BE2C (cell line): ENCODE data around the gene CNKSR2.

ENCODE experiments used
- DNase-seq: peaks from one replicate; pipeline ENCODE4 v3.0.0-alpha.2; 2020
- H3K27me3 ChIP-seq: fragments of 250-450 bp; sonication (Bioruptor Pico); 2 replicates; pipeline ENCODE4 v1.5.1; 2020; ENCODE audit warnings: mild to moderate bottlenecking
- H3K36me3 ChIP-seq: fragments of 250-450 bp; sonication (Bioruptor Pico); 2 replicates; pipeline ENCODE4 v1.5.1; 2020; ENCODE audit warnings: mild to moderate bottlenecking
- H3K4me1 ChIP-seq: fragments of 250-450 bp; sonication (Bioruptor Pico); 2 replicates; pipeline ENCODE4 v1.5.1; 2020
- H3K4me3 ChIP-seq: 2 replicates; pipeline ENCODE4 v1.5.1; 2011; ENCODE audit warnings: low read depth, low read length
- H3K9me3 ChIP-seq: fragments of 250-450 bp; sonication (Bioruptor Pico); 2 replicates; pipeline ENCODE4 v1.5.1; 2020
- CTCF ChIP-seq: IDR thresholded peaks from 2 replicates; pipeline ENCODE4 v1.5.1; 2012; ENCODE audit warnings: mild to moderate bottlenecking, low read depth, low read length

Gene CNKSR2

GRCh38 chrX:21374994-21375707 is 933 bp downstream of the CNKSR2 start:
- H3K4me3 ChIP-seq: peak overlapping the region; percentile 76
- DNase-seq: peak; percentile 14
- TF ChIP-seq CTCF: no peak

GRCh38 chrX:21375708-21376009 is 1.4 kb downstream of the CNKSR2 start:
- Histone ChIP-seq H3K27me3 (no peaks in the 10 kb centered on the region), H3K4me3 (peak overlapping the region; percentile 76), H3K9me3 (no peaks in the 10 kb centered on the region), H3K4me1 (no peaks in the 10 kb centered on the region), H3K36me3 (no peaks in the 10 kb centered on the region)
- peak; percentile 63 for TF ChIP-seq CTCF
- DNase-seq: peak; percentile 15

More at GRCh38 chrX:21374994-21375707, 933 bp downstream of the CNKSR2 start:
- no peaks in the 10 kb centered on the region for H3K36me3 ChIP-seq
- no peaks in the 10 kb centered on the region for H3K9me3 ChIP-seq
- no peaks in the 10 kb centered on the region for H3K4me1 ChIP-seq
- H3K27me3 ChIP-seq: no peaks in the 10 kb centered on the region

GRCh38 chrX:21376636-21377035 is 2.4 kb downstream of the CNKSR2 start:
- no peak for TF ChIP-seq CTCF
- Histone ChIP-seq H3K4me1 (no peaks in the 10 kb centered on the region), H3K27me3 (no peaks in the 10 kb centered on the region), H3K36me3 (no peaks in the 10 kb centered on the region), H3K4me3 (peak overlapping the region; percentile 76), H3K9me3 (no peaks in the 10 kb centered on the region)
- no peak for DNase-seq

GRCh38 chrX:21379991-21380390 is 5.8 kb downstream of the CNKSR2 start:
- Histone ChIP-seq H3K4me3 (no peak overlapping the region), H3K9me3 (no peaks in the 10 kb centered on the region), H3K27me3 (no peaks in the 10 kb centered on the region), H3K4me1 (no peaks in the 10 kb centered on the region), H3K36me3 (no peaks in the 10 kb centered on the region)
- TF ChIP-seq CTCF: no peak
- DNase-seq: no peak

GRCh38 chrX:21382715-21383114 is 8.5 kb downstream of the CNKSR2 start:
- Histone ChIP-seq H3K4me1 (no peaks in the 10 kb centered on the region), H3K27me3 (no peaks in the 10 kb centered on the region), H3K4me3 (no peak overlapping the region), H3K9me3 (no peaks in the 10 kb centered on the region), H3K36me3 (no peaks in the 10 kb centered on the region)
- peak; percentile 29 for TF ChIP-seq CTCF
- no peak for DNase-seq

- Histone ChIP-seq H3K4me1 (no peaks in the 10 kb centered on the region), H3K9me3 (no peaks in the 10 kb centered on the region), H3K4me3 (no peak overlapping the region), H3K36me3 (no peaks in the 10 kb centered on the region), H3K27me3 (no peaks in the 10 kb centered on the region)
- TF ChIP-seq CTCF: no peak
- no peak for DNase-seq
Measured at GRCh38 chrX:21383546-21383945, 9.3 kb downstream of the CNKSR2 start.
